ENCODE measurements around the gene GAGE12J. TPM values are rescaled to one million over a fixed set of nuclear protein-coding genes. Genes with fewer than 3 reads are reported as not detected.
"Not testable (repeated sequence)": the region's sequence is repeated elsewhere in the genome, so short reads cannot be mapped to it uniquely, and the experiment has no call there.

The GAGE12J gene
- total RNA-seq, 2 donors from 2014 or later, result not detected

- 60 to 65% methylated on average over 3 to 14 of the region's 17 CpGs for WGBS, 2 donors
- intact Hi-C loops (cut with DNase I), result no loop called here
- no peak for ATAC-seq
Observed at GRCh38 chrX:49292400-49293362, 29.2 kb upstream of the GAGE12J start.

GRCh38 chrX:49299293-49299692 lies 22.5 kb upstream of the GAGE12J start:
- H3K9me3 ChIP-seq; H3K27me3 ChIP-seq; H3K27ac ChIP-seq; H3K36me3 ChIP-seq (replicated peaks in 1 of 2; ENCODE audit: insufficient read depth in 1 of 2, low read depth in 2 of 2); DNase-seq; H3K4me3 ChIP-seq; ATAC-seq; intact Hi-C loops (cut with DNase I); H3K4me1 ChIP-seq: not testable (repeated sequence)
- WGBS, 2 donors, result 83% methylated on average over 1 of the region's 5 CpGs; no CpG with 5 or more reads in 1 of the 2 donors

More at GRCh38 chrX:49292400-49293362, 29.2 kb upstream of the GAGE12J start:
- H3K36me3 ChIP-seq (replicated peaks in 1 of 2; ENCODE audit: insufficient read depth in 1 of 2, low read depth in 2 of 2), result no peaks in the 10 kb centered on the region
- no peaks in the 10 kb centered on the region for H3K27me3 ChIP-seq
- DNase-seq, result no peak
- TF ChIP-seq, protein P1, sequence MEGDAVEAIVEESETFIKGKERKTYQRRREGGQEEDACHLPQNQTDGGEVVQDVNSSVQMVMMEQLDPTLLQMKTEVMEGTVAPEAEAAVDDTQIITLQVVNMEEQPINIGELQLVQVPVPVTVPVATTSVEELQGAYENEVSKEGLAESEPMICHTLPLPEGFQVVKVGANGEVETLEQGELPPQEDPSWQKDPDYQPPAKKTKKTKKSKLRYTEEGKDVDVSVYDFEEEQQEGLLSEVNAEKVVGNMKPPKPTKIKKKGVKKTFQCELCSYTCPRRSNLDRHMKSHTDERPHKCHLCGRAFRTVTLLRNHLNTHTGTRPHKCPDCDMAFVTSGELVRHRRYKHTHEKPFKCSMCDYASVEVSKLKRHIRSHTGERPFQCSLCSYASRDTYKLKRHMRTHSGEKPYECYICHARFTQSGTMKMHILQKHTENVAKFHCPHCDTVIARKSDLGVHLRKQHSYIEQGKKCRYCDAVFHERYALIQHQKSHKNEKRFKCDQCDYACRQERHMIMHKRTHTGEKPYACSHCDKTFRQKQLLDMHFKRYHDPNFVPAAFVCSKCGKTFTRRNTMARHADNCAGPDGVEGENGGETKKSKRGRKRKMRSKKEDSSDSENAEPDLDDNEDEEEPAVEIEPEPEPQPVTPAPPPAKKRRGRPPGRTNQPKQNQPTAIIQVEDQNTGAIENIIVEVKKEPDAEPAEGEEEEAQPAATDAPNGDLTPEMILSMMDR (IDR thresholded peaks at IDR 0.05), result no peak
- TF ChIP-seq POLR2A (IDR thresholded peaks at IDR 0.05), result no peak
- no peaks in the 10 kb centered on the region for H3K9me3 ChIP-seq
- no peak overlapping the region for H3K4me3 ChIP-seq
- H3K4me1 ChIP-seq, result no peaks in the 10 kb centered on the region
- no peak overlapping the region for H3K27ac ChIP-seq

DNA sequence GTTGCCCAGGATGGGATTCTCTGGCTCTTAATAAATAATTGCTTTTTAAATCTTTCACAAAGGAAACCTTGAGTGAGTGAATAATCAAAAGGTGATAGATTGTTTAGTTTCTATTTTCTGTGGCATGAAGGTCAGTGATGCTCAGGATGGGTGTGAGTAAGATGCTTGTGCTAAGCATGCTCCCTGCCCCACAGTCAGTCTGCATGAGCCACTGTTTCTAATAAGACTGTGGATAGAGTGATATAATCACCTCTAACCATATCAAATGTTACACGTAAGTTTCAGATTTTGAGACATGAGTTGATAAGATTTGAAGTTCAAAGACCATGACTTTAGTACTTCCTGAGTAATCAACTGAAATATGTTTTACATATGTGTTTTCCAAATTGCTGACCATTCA lies 21.1 kb upstream of the GAGE12J start:
- TF ChIP-seq POLR2A (IDR thresholded peaks at IDR 0.05), result no peak
- TF ChIP-seq, protein P1 (IDR thresholded peaks at IDR 0.05), result no peak
- H3K4me3 ChIP-seq, result no peak overlapping the region
- intact Hi-C loops (cut with DNase I), result no loop called here
- ATAC-seq (no peak), DNase-seq (no peak)
- H3K27me3 ChIP-seq, result no peaks in the 10 kb centered on the region
- no peaks in the 10 kb centered on the region for H3K9me3 ChIP-seq
- WGBS, 2 donors, result 50 to 63% methylated on average over 1 of the region's 1 CpG
- no peaks in the 10 kb centered on the region for H3K4me1 ChIP-seq
- H3K36me3 ChIP-seq (replicated peaks in 1 of 2; ENCODE audit: insufficient read depth in 1 of 2, low read depth in 2 of 2), result no peaks in the 10 kb centered on the region
- no peak overlapping the region for H3K27ac ChIP-seq

DNA sequence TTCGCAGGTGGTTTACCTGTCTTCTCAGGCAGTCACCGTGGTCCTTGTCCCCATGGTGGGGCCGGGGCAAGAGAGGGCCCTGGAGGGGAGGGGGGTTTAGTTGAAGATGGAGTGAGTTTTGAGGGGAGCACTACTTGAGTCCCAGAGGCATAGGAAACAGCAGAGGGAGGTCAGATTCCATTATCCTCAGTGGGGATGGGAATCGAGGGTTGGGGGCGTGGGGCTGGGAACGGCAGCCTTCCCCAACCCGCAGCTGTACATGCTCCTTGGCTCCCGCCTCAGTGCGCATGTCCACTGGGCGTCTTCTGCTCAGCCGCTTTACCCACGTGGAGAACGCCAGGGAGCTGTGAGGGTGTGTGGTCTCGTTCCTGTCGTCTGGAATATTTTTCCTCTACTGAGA lies 18.5 kb upstream of the GAGE12J start, which contains the start of gene GAGE10:
Gene GAGE10, plus strand, starts transcription at position 301 of the 400 bp plus-strand sequence. CDS start 1,214 bp downstream, outside the sequence.
- no peak within 1 kb of the TSS for H3K4me3 ChIP-seq
- intact Hi-C loops (cut with DNase I), result no loop called here
- no peaks in the 10 kb centered on the region for H3K27me3 ChIP-seq
- 82 to 85% methylated on average over 5 of the region's 15 CpGs for WGBS, 2 donors
- DNase-seq (no peak), ATAC-seq (no peak)
- H3K4me1 ChIP-seq, result no peaks in the 10 kb centered on the region
- no peaks in the 10 kb centered on the region for H3K36me3 ChIP-seq (replicated peaks in 1 of 2; ENCODE audit: insufficient read depth in 1 of 2, low read depth in 2 of 2)
- TF ChIP-seq, protein P1 (IDR thresholded peaks at IDR 0.05), result no peak
- no peak for TF ChIP-seq POLR2A (IDR thresholded peaks at IDR 0.05)
- H3K9me3 ChIP-seq, result no peaks in the 10 kb centered on the region
- no peak within 1 kb of the TSS for H3K27ac ChIP-seq

GRCh38 chrX:49307775-49308174 lies 14.1 kb upstream of the GAGE12J start:
- DNase-seq; H3K9me3 ChIP-seq; H3K36me3 ChIP-seq (replicated peaks in 1 of 2; ENCODE audit: insufficient read depth in 1 of 2, low read depth in 2 of 2); H3K4me1 ChIP-seq; H3K27ac ChIP-seq; H3K27me3 ChIP-seq; H3K4me3 ChIP-seq; ATAC-seq; intact Hi-C loops (cut with DNase I): not testable (repeated sequence)
- 27 to 66% methylated on average over 2 of the region's 2 CpGs for WGBS, 2 donors

Measured in body of pancreas (tissue), 4 donors.